HG03558 (cell line): ENCODE data around the gene EGF.
"Not testable (repeated sequence)": the region's sequence is repeated elsewhere in the genome, so short reads cannot be mapped to it uniquely, and the experiment has no call there.

Experiments
- ATAC-seq: cut with Tn5 transposase; IDR thresholded peaks from one replicate; pipeline ENCODE4 v1.9.1; 2021; ENCODE audit warnings: moderate number of reproducible peaks; ENCODE audit not compliant: unreplicated experiment; ENCODE audit errors: extremely low read depth

Gene EGF

DNA sequence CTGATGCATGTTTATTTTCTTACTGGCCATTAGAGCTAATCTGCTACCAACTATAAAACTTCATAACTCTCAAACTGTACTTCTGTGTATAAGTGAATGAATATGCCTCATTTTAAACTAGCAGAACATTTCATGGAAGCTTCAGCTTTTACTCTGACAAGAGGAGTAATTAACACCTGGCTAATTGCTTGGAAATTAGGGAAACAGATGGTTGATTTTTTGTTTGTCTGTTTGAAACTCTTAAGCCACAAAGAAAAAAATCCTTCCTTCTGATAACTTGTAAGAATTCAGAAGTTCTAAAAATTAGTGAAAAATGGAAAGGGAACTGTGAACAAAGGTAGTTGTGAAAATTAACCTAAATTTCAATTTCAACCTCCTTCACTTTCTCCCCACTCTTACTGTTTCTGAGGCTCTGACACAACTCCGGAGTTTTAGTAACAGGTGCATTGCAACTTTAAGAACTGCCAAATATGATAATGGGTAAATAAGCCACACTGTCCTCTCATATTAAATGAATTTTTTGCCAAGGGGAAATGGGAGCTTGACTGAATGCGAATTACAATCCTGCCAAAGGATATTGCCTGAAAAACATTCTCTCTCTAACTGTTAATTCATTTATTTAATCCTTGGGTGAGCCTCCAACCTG, 1.0 kb downstream of the EGF start:
- no peak for ATAC-seq

DNA sequence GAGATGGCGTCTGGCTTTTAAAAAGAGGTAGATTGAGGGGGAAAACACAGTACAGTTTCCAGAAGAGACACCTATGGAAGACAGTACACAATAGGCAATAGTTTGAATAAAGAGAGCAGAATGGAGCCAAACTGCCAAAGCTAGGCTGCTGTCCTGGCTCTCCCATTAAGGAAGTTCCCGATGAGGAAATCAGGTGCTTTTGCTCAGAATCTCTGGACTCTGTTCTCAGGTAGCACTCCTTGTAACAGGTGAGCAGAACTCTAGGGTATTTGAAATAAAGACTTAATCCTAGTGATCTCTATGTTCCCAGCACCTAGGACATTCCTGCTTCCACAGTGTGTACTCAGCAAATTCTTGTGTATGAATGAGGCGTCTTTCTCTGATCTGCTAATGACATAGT, 1.6 kb downstream of the EGF start:
- no peak for ATAC-seq

DNA sequence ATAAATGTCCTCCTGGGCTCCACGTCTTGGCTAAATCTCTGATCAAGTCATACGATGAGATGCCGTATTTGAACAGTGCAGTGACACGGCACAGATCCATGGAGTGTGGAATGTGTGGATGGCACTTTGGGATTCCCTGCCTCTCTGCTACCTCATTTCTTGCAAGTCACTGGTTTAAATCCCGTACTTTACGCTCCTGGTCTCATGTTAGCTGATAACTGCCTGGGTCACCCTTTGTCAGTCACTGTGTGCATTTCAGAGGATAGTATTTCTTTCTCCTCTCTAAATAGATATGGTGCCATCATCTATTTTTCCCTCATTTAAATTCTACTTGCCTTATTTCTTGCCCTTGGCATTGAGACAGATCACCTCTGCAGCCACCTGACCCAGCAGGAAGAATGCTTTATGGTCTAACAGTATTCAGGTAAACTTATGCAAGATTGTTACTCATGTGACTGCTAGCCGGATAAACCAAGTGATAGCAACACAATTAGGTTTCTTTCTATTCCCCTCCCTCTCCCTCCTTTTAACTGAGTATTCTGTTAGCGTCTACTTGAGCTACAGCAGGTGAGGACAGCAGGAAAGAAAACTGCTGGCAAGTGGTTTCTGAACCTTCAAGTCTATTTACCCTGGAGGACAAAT, 2.8 kb downstream of the EGF start:
- ATAC-seq = no peak

DNA sequence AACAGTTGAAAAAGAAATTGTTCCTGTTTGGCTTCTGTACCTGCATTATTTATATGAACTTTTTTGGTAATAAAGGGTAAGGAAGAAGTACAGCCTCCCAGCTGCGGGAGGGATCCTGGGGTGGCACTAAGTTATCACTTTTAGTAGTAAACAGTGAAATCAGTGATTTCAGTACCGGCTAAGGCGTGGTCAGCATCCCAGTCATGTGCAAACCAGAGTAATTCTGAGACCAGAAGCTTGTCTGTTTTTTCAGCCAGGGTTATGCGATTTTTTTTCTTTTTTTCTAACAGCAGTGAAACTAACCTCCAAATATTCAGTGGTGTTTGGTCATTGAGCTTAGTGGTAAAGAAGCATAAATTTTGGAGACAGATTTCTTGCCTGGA, 3.3 kb downstream of the EGF start:
- ATAC-seq = no peak

DNA sequence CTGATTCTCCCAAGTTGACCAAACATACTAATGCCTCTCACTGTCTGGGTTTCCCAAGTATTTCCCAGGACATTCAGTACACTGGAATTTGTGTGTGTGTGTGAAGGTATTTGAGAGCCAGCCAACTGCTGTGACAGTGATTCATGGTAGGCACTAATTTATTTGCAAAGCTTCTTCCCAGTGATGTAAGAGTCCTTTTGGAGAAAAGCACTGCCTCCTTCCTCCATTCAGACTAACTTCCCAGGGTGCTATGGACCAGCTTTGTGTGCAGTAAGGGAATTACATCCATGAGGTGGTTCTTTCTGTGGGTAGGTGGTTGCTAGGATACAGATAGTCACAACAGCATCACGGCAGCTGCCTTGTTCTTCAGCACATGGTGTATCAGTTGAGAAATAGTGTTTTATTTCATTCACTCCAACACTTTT, 8.7 kb downstream of the EGF start:
- no peak for ATAC-seq

DNA sequence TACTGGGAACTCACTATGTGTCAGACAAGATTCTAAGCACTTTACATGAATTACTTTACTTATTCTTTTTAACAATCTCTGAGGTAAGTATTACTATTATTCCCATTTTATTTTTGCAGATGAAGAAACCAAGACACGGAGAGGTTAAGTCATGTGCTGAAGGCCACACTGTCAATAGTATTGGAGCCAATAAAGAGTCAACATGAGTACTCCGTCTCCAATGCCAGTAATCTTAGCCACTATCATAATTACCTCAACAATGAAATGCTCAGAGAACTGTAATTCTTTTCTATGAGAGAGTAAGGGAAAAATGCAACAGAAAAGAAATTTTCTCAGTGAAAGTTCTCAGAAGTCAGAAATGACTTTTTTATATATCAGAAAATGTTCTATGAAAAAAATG, 12.7 kb downstream of the EGF start:
- ATAC-seq = no peak

DNA sequence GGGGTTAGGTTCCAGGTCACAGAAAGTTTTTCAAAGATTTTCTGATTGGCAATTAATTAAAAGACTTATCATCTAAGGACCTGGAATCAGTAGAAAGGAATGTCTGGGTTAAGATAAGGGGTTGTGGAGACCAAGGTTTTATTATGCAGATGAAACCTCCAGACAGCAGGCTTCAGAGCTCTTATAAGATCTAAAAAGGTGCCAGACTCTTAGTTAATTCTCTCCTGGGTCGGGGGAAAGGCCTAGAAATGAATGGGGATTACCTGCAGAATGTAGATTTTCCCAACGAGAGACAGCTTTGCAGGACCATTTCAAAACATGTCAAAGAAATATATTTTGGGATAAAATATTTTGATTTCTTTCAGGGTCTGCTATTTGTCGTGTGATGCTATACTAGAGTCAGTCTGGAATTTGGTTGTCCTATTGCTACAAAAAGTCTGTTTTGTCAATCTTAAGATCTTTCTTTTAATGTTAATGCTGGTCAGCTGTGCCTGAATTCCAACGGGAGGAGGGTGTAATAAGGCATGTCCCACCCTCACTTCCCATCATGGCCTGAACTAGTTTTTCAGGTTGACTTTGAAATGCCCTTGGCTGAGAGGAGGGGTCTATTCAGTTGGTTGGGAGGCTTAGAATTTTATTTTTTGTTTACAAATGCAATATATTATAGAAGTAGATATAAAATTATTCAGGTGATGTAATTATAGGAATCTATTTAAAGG, 15.8 kb downstream of the EGF start:
- ATAC-seq = no peak

DNA sequence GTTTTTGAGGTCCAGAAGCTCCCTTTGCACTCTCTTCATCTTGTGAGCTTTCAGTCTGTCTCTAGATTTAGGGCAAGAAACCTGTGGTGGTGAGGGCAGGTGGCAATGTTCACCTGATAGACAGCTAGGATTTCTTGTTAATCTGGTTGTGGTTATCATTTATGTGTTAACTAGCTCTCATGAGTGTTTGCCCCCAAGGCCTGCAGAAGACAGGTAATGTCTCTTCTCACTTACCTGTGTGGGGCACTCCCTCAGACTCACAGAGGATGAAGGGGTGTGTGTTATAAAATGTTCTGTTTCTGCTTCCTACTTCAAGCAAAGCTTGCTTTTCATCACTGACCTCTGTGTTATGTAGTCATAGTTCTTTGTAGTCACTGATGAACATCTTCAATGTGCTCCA, 17.8 kb downstream of the EGF start:
- ATAC-seq = no peak

DNA sequence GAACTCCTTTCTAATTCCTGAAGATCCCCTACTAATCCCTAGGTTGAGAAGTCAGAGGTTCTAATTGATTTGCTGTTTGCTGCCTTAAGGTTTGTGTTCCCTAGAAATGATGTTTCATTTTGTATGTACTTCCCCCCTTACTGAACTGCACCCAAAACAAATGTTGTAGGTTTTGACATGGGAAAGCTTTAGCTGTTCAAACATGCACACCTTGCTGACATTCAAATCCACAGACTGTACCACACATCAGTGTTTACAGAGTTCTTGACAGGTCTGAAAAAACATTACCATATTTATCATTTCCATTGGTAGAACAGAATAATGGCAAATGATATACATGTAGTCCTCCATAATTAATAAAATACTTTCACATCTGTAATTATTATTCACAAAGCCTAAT, 18.2 kb downstream of the EGF start:
- no peak for ATAC-seq

DNA sequence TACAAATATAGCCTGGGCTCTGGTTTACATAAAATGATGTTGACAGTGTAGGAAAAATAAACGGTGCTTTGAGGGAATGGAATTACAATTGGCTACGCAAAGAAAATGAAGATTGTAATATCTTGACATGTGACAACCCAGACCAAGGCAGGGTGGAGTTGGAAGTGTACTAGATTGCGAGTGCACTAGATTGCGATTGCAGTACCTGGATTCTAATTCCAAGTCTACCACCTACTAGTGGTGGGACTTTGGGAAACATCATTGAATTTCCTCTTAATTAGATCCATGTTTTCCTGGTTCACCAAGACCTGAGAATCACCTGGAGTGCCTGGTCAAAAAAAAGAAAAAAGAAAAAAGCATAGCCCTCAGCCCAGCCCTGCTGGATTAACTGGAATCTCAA, 18.6 kb downstream of the EGF start:
- no peak for ATAC-seq

DNA sequence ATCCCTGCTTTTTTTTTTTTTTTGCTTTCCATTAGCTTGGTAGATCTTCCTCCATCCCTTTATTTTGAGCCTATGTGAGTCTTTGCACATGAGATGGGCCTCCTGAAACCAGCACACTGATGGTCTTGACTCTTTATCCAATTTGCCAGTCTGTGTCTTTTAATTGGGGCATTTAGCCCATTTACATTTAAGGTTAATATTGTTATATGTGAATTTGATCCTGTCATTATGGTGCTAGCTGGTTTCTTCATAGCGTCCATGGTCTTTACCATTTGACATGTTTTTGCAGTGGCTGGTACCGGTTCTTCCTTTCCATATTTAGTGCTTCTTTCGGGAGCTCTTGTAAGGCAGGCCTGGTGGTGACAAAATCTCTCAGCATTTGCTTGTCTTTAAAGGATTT, 24.7 kb downstream of the EGF start:
- ATAC-seq = not testable (repeated sequence)

DNA sequence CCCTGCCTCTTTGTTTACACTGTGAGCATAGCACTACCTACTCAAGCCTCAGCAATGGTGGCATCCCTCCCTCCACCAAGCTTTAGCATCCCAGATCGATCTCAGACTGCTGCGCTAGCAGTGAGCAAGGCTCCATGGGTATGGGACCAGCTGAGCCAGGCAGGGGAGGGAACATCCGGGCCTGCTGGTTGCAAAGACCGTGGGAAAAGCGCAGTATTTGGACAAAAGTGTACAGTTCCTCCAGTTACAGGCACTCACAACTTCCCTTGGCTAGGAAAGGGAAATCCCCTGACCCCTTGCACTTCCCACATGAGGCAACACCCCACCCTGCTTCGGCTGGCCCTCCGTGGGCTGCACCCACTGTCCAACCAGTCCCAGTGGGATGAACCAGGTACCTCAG, 26.5 kb downstream of the EGF start:
- ATAC-seq = no peak

DNA sequence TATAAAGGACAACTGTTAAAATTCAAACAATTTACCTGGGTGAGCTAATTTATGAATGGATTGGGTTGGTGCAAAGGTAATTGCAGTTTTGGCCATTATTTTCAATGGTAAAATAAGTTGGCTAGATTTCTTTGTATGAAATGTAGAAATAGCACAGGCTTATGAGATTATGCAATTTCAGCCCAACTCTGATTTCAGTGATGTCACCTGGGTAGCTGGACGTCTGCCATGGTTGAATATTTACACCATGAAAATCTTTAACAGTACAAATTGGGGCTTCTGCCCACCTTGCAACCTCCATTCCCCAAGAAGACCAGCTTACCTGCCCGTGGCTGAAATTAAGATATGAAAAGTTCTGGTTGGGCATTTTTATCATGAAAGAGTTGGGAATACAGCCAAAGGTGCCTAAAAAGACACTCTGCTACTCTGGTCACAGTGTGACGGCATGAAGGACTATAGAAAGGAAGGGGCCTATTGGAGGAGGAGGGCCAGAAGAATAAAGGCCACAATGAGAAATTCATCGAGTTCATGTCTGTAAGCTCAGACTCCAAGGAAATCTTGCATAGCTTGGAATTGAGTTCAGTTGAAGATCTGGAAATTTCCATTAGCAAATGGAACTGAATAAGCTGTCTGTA, 29.7 kb downstream of the EGF start:
- ATAC-seq = no peak

DNA sequence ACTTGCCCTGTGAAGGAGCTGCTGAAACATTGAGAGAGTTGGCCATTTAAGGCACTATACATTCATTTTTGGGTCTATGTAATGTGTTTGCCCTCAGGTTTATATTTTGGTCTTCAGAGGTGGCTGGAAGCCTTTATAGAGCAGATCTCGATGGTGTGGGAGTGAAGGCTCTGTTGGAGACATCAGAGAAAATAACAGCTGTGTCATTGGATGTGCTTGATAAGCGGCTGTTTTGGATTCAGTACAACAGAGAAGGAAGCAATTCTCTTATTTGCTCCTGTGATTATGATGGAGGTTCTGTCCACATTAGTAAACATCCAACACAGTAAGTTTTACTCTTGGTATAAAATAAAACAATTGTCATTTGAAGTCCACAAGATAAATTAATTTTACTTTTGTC, 31.1 kb downstream of the EGF start:
- ATAC-seq = no peak

DNA sequence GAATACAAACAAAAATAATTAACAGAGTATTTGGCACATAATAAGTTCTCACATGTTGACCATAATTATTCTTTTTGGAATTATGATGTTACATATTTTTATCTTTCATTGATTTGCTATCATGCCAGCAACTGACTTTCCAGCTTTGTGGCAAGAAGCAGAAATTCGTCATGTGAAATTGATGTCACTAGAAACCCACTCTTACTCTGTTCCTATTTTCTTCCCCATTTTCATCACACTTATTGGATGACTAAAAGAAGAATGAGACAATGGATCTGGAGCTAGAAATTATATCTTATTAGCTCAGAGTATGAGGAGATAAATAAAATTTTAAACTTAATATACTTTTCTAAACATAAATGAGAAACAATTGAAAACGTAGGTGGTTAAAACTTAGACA, 31.9 kb downstream of the EGF start:
- no peak for ATAC-seq

DNA sequence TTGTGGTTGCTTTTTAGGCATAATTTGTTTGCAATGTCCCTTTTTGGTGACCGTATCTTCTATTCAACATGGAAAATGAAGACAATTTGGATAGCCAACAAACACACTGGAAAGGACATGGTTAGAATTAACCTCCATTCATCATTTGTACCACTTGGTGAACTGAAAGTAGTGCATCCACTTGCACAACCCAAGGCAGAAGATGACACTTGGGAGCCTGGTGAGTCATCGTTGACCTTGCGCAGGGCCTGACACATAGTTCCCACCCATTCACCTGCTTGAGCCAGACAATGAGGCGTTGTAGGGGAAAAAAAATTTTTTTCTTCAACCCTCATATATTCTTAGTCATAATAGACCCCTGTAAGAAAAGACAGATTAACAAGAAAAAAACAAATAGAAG, 32.4 kb downstream of the EGF start:
- ATAC-seq = no peak

DNA sequence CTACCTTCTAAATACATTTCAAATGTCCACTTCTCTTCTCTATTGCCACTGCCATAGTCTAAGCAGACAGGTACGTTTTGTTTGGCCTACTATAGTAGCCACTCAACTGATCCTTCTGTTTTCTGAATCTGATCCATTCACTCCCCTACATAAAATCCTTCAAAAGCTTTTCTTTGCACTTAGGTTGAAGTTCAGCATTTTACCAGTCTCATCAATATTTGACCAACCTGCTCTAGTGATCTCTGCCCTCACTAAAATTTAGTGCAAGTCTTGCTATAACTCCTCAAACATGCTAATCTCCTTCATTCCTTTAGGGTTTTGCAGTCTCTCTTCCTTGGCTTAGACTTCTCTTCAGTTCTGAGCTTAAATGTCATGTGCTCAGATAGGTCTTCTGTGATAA, 33.4 kb downstream of the EGF start:
- no peak for ATAC-seq

DNA sequence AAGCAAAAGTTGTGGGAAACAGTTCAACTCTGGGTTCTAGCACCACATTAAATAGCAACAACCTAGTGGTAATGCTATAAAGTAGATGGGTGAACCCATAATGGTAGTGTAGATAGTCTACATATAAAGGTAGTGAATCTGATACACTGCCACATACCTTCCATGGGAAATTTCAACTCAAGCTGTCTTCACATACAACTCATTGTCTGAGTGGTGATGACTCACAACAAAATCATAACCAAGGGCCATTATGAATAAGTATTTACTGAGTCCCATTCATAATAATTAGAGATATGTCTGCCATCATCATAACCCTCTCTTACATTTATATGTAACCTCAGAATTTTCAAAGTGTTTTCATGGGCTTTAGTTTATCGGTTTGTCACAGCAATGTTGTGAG, 34.8 kb downstream of the EGF start:
- peak; percentile 64 for ATAC-seq

DNA sequence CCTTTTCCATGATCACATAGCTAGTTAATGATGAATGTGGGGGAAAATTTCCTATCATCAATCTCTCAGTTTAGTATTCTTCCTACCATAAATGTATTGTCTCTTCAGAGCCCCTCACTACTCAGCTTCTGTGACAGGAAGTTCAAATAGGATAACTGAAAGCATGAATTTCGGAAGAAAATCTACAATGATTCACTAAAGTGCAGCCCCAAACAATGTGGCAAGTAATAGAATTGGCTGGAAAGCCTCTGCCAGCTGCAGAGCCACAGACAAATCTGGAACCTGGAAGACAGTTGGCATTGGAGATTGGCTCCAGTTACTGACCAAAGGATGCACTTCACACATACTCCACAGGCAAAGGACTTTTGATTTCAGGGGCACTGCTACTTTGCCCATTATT, 35.2 kb downstream of the EGF start:
- ATAC-seq = no peak

DNA sequence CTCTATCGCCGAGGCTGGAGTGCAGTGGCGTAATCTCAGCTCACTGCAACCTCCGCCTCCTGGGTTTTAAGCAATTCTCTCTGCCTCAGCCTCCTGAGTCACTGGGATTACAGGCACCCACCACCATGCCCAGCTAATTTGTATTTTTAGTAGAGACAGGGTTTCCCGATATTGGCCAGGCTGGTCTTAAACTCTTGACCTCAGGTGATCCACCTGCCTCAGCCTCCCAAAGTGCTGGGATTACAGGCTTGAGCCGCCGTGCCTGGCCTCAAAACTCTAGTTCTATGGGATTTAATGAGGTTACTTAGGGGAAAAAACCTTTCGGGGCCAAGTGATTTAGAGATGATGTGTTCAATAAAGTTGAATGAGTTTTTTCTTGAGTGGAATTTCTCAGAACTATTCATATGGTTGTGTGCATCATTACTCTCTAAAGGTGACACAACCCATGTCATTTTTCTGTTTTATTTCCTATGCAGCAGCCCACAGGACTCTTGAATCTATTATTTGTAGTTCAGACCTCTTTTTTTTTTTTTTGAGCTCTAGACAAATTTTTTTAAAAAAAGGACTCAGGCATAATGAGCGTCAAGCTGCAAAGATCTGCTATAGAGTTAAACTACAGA, 36.5 kb downstream of the EGF start:
- ATAC-seq = not testable (repeated sequence)

DNA sequence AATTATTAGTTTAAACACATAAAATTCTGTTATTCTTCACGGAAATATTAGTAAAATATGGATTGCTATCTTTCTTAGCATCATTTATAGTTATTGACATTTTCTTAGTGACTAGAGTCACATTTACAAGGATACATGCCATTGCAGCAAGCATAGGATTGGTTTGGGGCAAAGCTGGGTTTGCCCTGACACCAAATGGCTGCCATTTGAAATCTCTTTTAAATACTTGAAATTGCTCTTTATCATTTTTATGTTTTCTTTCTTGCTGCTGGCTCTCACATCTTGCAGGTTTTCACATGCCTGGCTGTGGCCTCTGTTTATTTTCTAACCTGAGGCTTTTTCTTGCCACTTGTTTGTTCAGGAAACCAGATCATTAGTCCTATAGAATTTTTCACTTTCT, 39.9 kb downstream of the EGF start:
- no peak for ATAC-seq
